IMR-90 (cell line): ENCODE data around the gene MARCKS. TPM values are rescaled to one million over a fixed set of nuclear protein-coding genes. Genes with fewer than 3 reads are reported as not detected.
A peak's percentile ranks its signal among the peaks of the same experiment; 100 is the strongest.

Experiments
- ATAC-seq: fragments of 200-7000 bp; cut with Tn5 transposase; 2 replicates; pipeline ENCODE4 v1.9.1; 2020; ENCODE audit warnings: low read depth, mild to moderate bottlenecking, moderate library complexity
- BruUV-seq: library from RNA; stranded (reverse); fragments of 400-500 nt; replicated peaks from 2 replicates; lab custom pipeline; 2021; lab: Mats Ljungman, UMichigan
- CTCF ChIA-PET: fragments of 300-600 bp; formaldehyde crosslinking; extraction: SDS; loops from one replicate; lab custom pipeline; 2021; ENCODE audit warnings: antibody characterized with exemption; lab: Yijun Ruan, JAX
- POLR2A ChIA-PET: fragments of 300-600 bp; sonication (Branson Sonifier 250); formaldehyde crosslinking; loops from one replicate; lab custom pipeline; 2022; ENCODE audit warnings: antibody characterized with exemption; ENCODE audit not compliant: unreplicated experiment; lab: Charles Lee
- DNase-seq: peaks from one replicate; pipeline ENCODE4 v3.0.0; 2013
- H2AFZ ChIP-seq: replicated peaks from 2 replicates; pipeline ENCODE3; 2013; ENCODE audit warnings: low read length, mild to moderate bottlenecking; ENCODE audit not compliant: poor library complexity
- H2AK5ac ChIP-seq: 2 replicates; pipeline ENCODE4 v1.6.1; 2013; ENCODE audit warnings: low read depth, low read length, inconsistent platforms
- H2AK9ac ChIP-seq: replicated peaks from 2 replicates; pipeline ENCODE3; 2013; ENCODE audit warnings: mild to moderate bottlenecking, low read depth, low read length, moderate library complexity; ENCODE audit not compliant: poor library complexity
- H2BK120ac ChIP-seq: 2 replicates; pipeline ENCODE4 v1.6.1; 2013; ENCODE audit warnings: low read depth, low read length, inconsistent platforms
- H2BK15ac ChIP-seq: 3 replicates; pipeline ENCODE4 v1.6.1; 2013; ENCODE audit warnings: low read depth, low read length, inconsistent platforms
- H2BK20ac ChIP-seq: 2 replicates; pipeline ENCODE4 v1.6.1; 2013; ENCODE audit warnings: low read depth, mild to moderate bottlenecking, inconsistent platforms, low read length, moderate library complexity
- H2BK5ac ChIP-seq: 2 replicates; pipeline ENCODE4 v1.6.1; 2013; ENCODE audit warnings: mild to moderate bottlenecking, low read depth, low read length, inconsistent platforms; ENCODE audit not compliant: poor library complexity, severe bottlenecking
- H3K14ac ChIP-seq: replicated peaks from 2 replicates; pipeline ENCODE4 v1.6.1; 2013; ENCODE audit warnings: low read depth, low read length, inconsistent platforms
- H3K18ac ChIP-seq: 2 replicates; pipeline ENCODE4 v1.6.1; 2013; ENCODE audit warnings: low read depth, low read length, control low read depth
- H3K23ac ChIP-seq: 2 replicates; pipeline ENCODE4 v1.6.1; 2013; ENCODE audit warnings: low read depth, low read length, inconsistent platforms
- H3K27ac ChIP-seq: 2 replicates; pipeline ENCODE4 v1.5.1; 2013; ENCODE audit warnings: mild to moderate bottlenecking, control low read depth, low read length; ENCODE audit not compliant: insufficient read depth
- H3K27me3 ChIP-seq: 2 replicates; pipeline ENCODE4 v1.6.1; 2013; ENCODE audit warnings: low read length; ENCODE audit not compliant: control insufficient read depth, insufficient read depth
- H3K36me3 ChIP-seq: 2 replicates; pipeline ENCODE4 v1.6.1; 2013; ENCODE audit warnings: low read length, mixed read lengths; ENCODE audit not compliant: control insufficient read depth, insufficient read depth
- H3K4ac ChIP-seq: 2 replicates; pipeline ENCODE4 v1.6.1; 2013; ENCODE audit warnings: low read depth, low read length, inconsistent platforms
- H3K4me1 ChIP-seq: 2 replicates; pipeline ENCODE4 v1.6.1; 2013; ENCODE audit warnings: low read length, mixed read lengths; ENCODE audit not compliant: control insufficient read depth, insufficient read depth
- H3K4me2 ChIP-seq: 2 replicates; pipeline ENCODE4 v1.6.1; 2013; ENCODE audit warnings: low read depth, mild to moderate bottlenecking, control low read depth, low read length, moderate library complexity
- H3K4me3 ChIP-seq: 2 replicates; pipeline ENCODE4 v1.5.1; 2013; ENCODE audit warnings: low read depth, mild to moderate bottlenecking, control low read depth, low read length, moderate library complexity; ENCODE audit not compliant: insufficient read depth
- H3K56ac ChIP-seq: 2 replicates; pipeline ENCODE4 v1.6.1; 2013; ENCODE audit warnings: low read length, inconsistent platforms; ENCODE audit not compliant: insufficient read depth; ENCODE audit errors: extremely low read depth
- H3K79me1 ChIP-seq, 2 experiments: 2 replicates each; pipeline ENCODE4 v1.6.1; 2013; ENCODE audit warnings: low read length in 2 of 2, inconsistent platforms in 1 of 2, low read depth in 1 of 2
- H3K9ac ChIP-seq: 2 replicates; pipeline ENCODE4 v1.6.1; 2013; ENCODE audit warnings: low read depth, low read length, control low read depth
- H3K9me1 ChIP-seq: 2 replicates; pipeline ENCODE4 v1.6.1; 2013; ENCODE audit warnings: low read length, inconsistent platforms; ENCODE audit not compliant: insufficient read depth
- H3K9me3 ChIP-seq: 2 replicates; pipeline ENCODE4 v1.6.1; 2013; ENCODE audit warnings: low read length; ENCODE audit not compliant: control insufficient read depth, insufficient read depth
- H4K20me1 ChIP-seq: 2 replicates; pipeline ENCODE4 v1.6.1; 2013; ENCODE audit warnings: low read length, inconsistent platforms; ENCODE audit not compliant: insufficient read depth
- H4K5ac ChIP-seq: 2 replicates; pipeline ENCODE4 v1.6.1; 2013; ENCODE audit warnings: mild to moderate bottlenecking, low read depth, low read length, control low read depth
- H4K8ac ChIP-seq, 2 experiments: 2 replicates each; pipeline ENCODE4 v1.6.1; 2013; ENCODE audit warnings: low read depth in 2 of 2, low read length in 2 of 2, control low read depth in 1 of 2, inconsistent platforms in 1 of 2
- H4K91ac ChIP-seq: 2 replicates; pipeline ENCODE4 v1.6.1; 2013; ENCODE audit warnings: low read depth, low read length, inconsistent platforms; ENCODE audit not compliant: insufficient read depth
- MAFK ChIP-seq: IDR thresholded peaks from 2 replicates; pipeline ENCODE4 v1.6.1; 2012; ENCODE audit warnings: low read depth, low read length, improper control_type of control experiment
- NFE2L2 ChIP-seq: fragments of 150-350 bp; IDR thresholded peaks from 2 replicates; pipeline ENCODE4 v1.6.1; 2016; ENCODE audit warnings: low read depth, mild to moderate bottlenecking, low read length
- RAD21 ChIP-seq: IDR thresholded peaks from 2 replicates; pipeline ENCODE4 v1.6.1; 2012; ENCODE audit warnings: low read length, improper control_type of control experiment
- WGBS, 2 experiments: methylation state at CpG; one replicate each; pipeline versions ENCODE4 v1.1.5 to v1.1.7; 2013; ENCODE audit warnings: missing lambda C conversion rate in 2 of 2; ENCODE audit not compliant: insufficient read length in 1 of 2; ENCODE audit errors: extremely low coverage in 2 of 2; 5-methylcytosine and 5-hydroxymethylcytosine counted together
- dilution Hi-C: fragments of 300-500 bp; cut with HindIII; formaldehyde crosslinking; loops from one replicate; pipeline ENCODE4 v1.14.3; 2018; ENCODE audit warnings: low sequenced_read_pairs; ENCODE audit not compliant: unreplicated experiment
- in situ Hi-C: fragments of 300-500 bp; cut with MboI; formaldehyde crosslinking; loops from 3 replicates; pipeline ENCODE4 v1.14.3; 2019; ENCODE audit warnings: low sequenced_read_pairs, inconsistent platforms, mixed read lengths
- intact Hi-C: fragments of 100-400 bp; cut with micrococcal nuclease; formaldehyde crosslinking; loops from 2 replicates; pipeline ENCODE4 v1.10.0; 2022
- polyA plus RNA-seq, 3 experiments: library from polyadenylated mRNA; depleted of rRNA; stranded (reverse); fragments of >200 nt; gene quantifications; 2 replicates each; pipeline ENCODE4 v1.2.3, GENCODE V29; 2012; ENCODE audit warnings: low replicate concordance in 1 of 3
- total RNA-seq: library from RNA; depleted of rRNA; stranded (reverse); fragments of >200 nt; gene quantifications from 2 replicates; pipeline ENCODE4 v1.2.3, GENCODE V29; 2012

MARCKS gene
- total and polyA plus RNA-seq, 2 of the 4 experiments (the other 2 are of a cell fraction), result 34.5 to 40.7 TPM

- POLR2A ChIA-PET, result interaction anchor here (0.5 to 0.6 kb wide), 7 partner anchors 13 to 801 kb away, joined by 3 to 7 read pairs (median 4); no protein-coding TSS in a partner anchor
- Histone ChIP-seq H2AFZ (peak overlapping the region; percentile 82), H4K8ac (peak overlapping the region; percentile 10 to 78; a peak in 3 of 4 replicates), H2BK5ac (peak overlapping the region; percentile 78), H3K23ac (peak overlapping the region; percentile 34), H3K27ac (peak overlapping the region; percentile 91), H3K27me3 (no peaks in the 10 kb centered on the region), H3K4me1 (no peaks in the 10 kb centered on the region), H2AK9ac (peak overlapping the region; percentile 76), H3K9me3 (no peaks in the 10 kb centered on the region), H2BK15ac (peak overlapping the region; percentile 13; the same call in 2 of the 3 replicates), H4K5ac (peak overlapping the region; percentile 86), H3K4ac (peak overlapping the region; percentile 19), H3K18ac (peak overlapping the region; percentile 96), H2BK120ac (peak overlapping the region; percentile 28), H2BK20ac (peak overlapping the region; percentile 62), H3K4me2 (peak overlapping the region; percentile 75), H3K56ac (peak overlapping the region; percentile 92; the same call in 1 of the 2 replicates), H3K9ac (peak overlapping the region; percentile 84), H3K79me1 (peaks cover 0 to 18% of the 10 kb centered on the region in 2 experiments; a peak in 2 of 4 replicates), H4K20me1 (peaks cover 10% of the 10 kb centered on the region), H2AK5ac (peak overlapping the region; percentile 6; the same call in 1 of the 2 replicates), H3K4me3 (peak overlapping the region; percentile 95), H3K9me1 (no peaks in the 10 kb centered on the region), H4K91ac (peak overlapping the region; percentile 73), H3K14ac (peak overlapping the region; percentile 84), H3K36me3 (peaks cover 6% of the 10 kb centered on the region; the same call in 1 of the 2 replicates)
- BruUV-seq, result no TSS peak
- dilution Hi-C loops, result no loop called here
- CTCF ChIA-PET, result interaction anchor here (0.6 to 1.3 kb wide), 3 partner anchors 121 to 1161 kb away, joined by 3 to 6 read pairs (median 6); no protein-coding TSS in a partner anchor
- intact Hi-C loops, result loop anchor here (1.0 to 10.0 kb wide), 7 partner anchors 211 to 898 kb away; no protein-coding TSS in a partner anchor
- WGBS, 2 experiments, result 2% methylated on average over 17 of the region's 27 CpGs; no CpG with 5 or more reads in 1 of the 2 experiments
- TF ChIP-seq MAFK, result peak; percentile 82
- TF ChIP-seq RAD21, result 0 out of 2 replicates have a peak, but pooled peaks have one; percentile 1
- no peak for TF ChIP-seq NFE2L2
- DNase-seq, result peak; percentile 66
- no peak for ATAC-seq
- in situ Hi-C loops, result loop anchor here (10.0 kb wide), 1 partner anchor 441 kb away; no protein-coding TSS in a partner anchor
Observed at GRCh38 chr6:113855500-113856374, 1.4 kb upstream of the MARCKS start.
